MM.1S (cell line): Measurements from ENCODE around the gene LHX5.

Experiments used
- CTCF ChIP-seq: fragments of 300-600 bp; sonication (generic); IDR thresholded peaks from 2 replicates; pipeline ENCODE4 v1.5.1; 2016; ENCODE audit warnings: antibody characterized with exemption, low read length, mixed read lengths
- EZH2 ChIP-seq: fragments of 300-600 bp; sonication (generic); optimal IDR thresholded peaks from 2 replicates; pipeline ENCODE3; 2017; ENCODE audit warnings: low read depth, mild to moderate bottlenecking, antibody characterized with exemption, low read length, mixed read lengths

GRCh38 chr12:113469949-113470743 lies 1.5 kb downstream of the LHX5 start:
- TF ChIP-seq EZH2 (no peak), CTCF (no peak)
